ENCODE measurements around the gene LYPD6B.
A peak's percentile ranks its signal among the peaks of the same experiment; 100 is the strongest.

Gene LYPD6B

GRCh38 chr2:149036507-149037293, 1.8 kb upstream of the LYPD6B start:
- no peaks in the 10 kb centered on the region for H3K36me3 Mint-ChIP-seq (ENCODE audit: insufficient read depth)
- H3K27me3 Mint-ChIP-seq, result peaks cover 68% of the 10 kb centered on the region
- H3K4me1 Mint-ChIP-seq, result no peaks in the 10 kb centered on the region
- ATAC-seq (replicated peaks; ENCODE audit: extremely low read depth, poor library complexity, severe bottlenecking) (no peak), DNase-seq (ENCODE audit: low spot score in 2 of 2) (no peak)
- no peaks in the 10 kb centered on the region for H3K9me3 Mint-ChIP-seq
- no peak overlapping the region for H3K4me3 Mint-ChIP-seq
- no peak overlapping the region for H3K27ac Mint-ChIP-seq (ENCODE audit: low read depth)

- Mint-ChIP-seq H3K27me3 (peaks cover 59% of the 10 kb centered on the region), H3K4me3 (no peak overlapping the region)
Observed at GRCh38 chr2:149037851-149038250, 648 bp upstream of the LYPD6B start.

GRCh38 chr2:149039213-149039724, 770 bp downstream of the LYPD6B start:
- H3K4me3 Mint-ChIP-seq, result no peak overlapping the region
- no peak for DNase-seq (ENCODE audit: low spot score in 2 of 2)
- H3K27me3 Mint-ChIP-seq, result peaks cover 50% of the 10 kb centered on the region

More at GRCh38 chr2:149037851-149038250, 648 bp upstream of the LYPD6B start:
- H3K4me1 Mint-ChIP-seq, result no peaks in the 10 kb centered on the region
- no peak overlapping the region for H3K27ac Mint-ChIP-seq (ENCODE audit: low read depth)
- H3K9me3 Mint-ChIP-seq, result no peaks in the 10 kb centered on the region
- H3K36me3 Mint-ChIP-seq (ENCODE audit: insufficient read depth), result no peaks in the 10 kb centered on the region
- no peak for DNase-seq (ENCODE audit: low spot score in 2 of 2)
- ATAC-seq (replicated peaks; ENCODE audit: extremely low read depth, poor library complexity, severe bottlenecking), result no peak

GRCh38 chr2:149040451-149040850, 2.0 kb downstream of the LYPD6B start:
- no peak overlapping the region for H3K27ac Mint-ChIP-seq (ENCODE audit: low read depth)
- H3K27me3 Mint-ChIP-seq, result peaks cover 60% of the 10 kb centered on the region
- no peaks in the 10 kb centered on the region for H3K36me3 Mint-ChIP-seq (ENCODE audit: insufficient read depth)
- no peaks in the 10 kb centered on the region for H3K4me1 Mint-ChIP-seq
- no peak overlapping the region for H3K4me3 Mint-ChIP-seq
- peaks cover under 1% of the 10 kb centered on the region for H3K9me3 Mint-ChIP-seq
- ATAC-seq (replicated peaks; ENCODE audit: extremely low read depth, poor library complexity, severe bottlenecking) (no peak), DNase-seq (ENCODE audit: low spot score in 2 of 2) (peak in 1 of 2 donors; percentile 25)

More at GRCh38 chr2:149039213-149039724, 770 bp downstream of the LYPD6B start:
- Mint-ChIP-seq H3K36me3 (ENCODE audit: insufficient read depth) (no peaks in the 10 kb centered on the region), H3K4me1 (no peaks in the 10 kb centered on the region), H3K27ac (ENCODE audit: low read depth) (no peak overlapping the region), H3K9me3 (no peaks in the 10 kb centered on the region)
- no peak for ATAC-seq (replicated peaks; ENCODE audit: extremely low read depth, poor library complexity, severe bottlenecking)

- Mint-ChIP-seq H3K4me3 (no peak overlapping the region), H3K27me3 (peaks cover 64% of the 10 kb centered on the region), H3K9me3 (peaks cover 11% of the 10 kb centered on the region), H3K4me1 (no peaks in the 10 kb centered on the region), H3K36me3 (ENCODE audit: insufficient read depth) (no peaks in the 10 kb centered on the region), H3K27ac (ENCODE audit: low read depth) (no peak overlapping the region)
- ATAC-seq (replicated peaks; ENCODE audit: extremely low read depth, poor library complexity, severe bottlenecking), result no peak
- no peak for DNase-seq (ENCODE audit: low spot score in 2 of 2)
Observed at GRCh38 chr2:149041482-149041881, 3.0 kb downstream of the LYPD6B start.

- no peaks in the 10 kb centered on the region for H3K36me3 Mint-ChIP-seq (ENCODE audit: insufficient read depth)
- no peaks in the 10 kb centered on the region for H3K4me1 Mint-ChIP-seq
- no peak overlapping the region for H3K27ac Mint-ChIP-seq (ENCODE audit: low read depth)
- peaks cover 12% of the 10 kb centered on the region for H3K9me3 Mint-ChIP-seq
- no peak overlapping the region for H3K4me3 Mint-ChIP-seq
- DNase-seq (ENCODE audit: low spot score in 2 of 2) (no peak), ATAC-seq (replicated peaks; ENCODE audit: extremely low read depth, poor library complexity, severe bottlenecking) (no peak)
- H3K27me3 Mint-ChIP-seq, result peaks cover 53% of the 10 kb centered on the region
Observed at GRCh38 chr2:149042881-149043280, 4.4 kb downstream of the LYPD6B start.

- DNase-seq (ENCODE audit: low spot score in 2 of 2) (no peak), ATAC-seq (replicated peaks; ENCODE audit: extremely low read depth, poor library complexity, severe bottlenecking) (no peak)
- no peak overlapping the region for H3K27ac Mint-ChIP-seq (ENCODE audit: low read depth)
- peaks cover 17% of the 10 kb centered on the region for H3K9me3 Mint-ChIP-seq
- H3K4me1 Mint-ChIP-seq, result no peaks in the 10 kb centered on the region
- H3K36me3 Mint-ChIP-seq (ENCODE audit: insufficient read depth), result no peaks in the 10 kb centered on the region
- peaks cover 60% of the 10 kb centered on the region for H3K27me3 Mint-ChIP-seq
- no peak overlapping the region for H3K4me3 Mint-ChIP-seq
Observed at GRCh38 chr2:149044500-149044899, 6.0 kb downstream of the LYPD6B start.

- ATAC-seq (replicated peaks; ENCODE audit: extremely low read depth, poor library complexity, severe bottlenecking), result no peak
Observed at GRCh38 chr2:149047118-149047517, 8.6 kb downstream of the LYPD6B start.

GRCh38 chr2:149049142-149049541, 10.6 kb downstream of the LYPD6B start:
- H3K4me3 Mint-ChIP-seq, result no peak overlapping the region
- peaks cover 17% of the 10 kb centered on the region for H3K9me3 Mint-ChIP-seq
- DNase-seq (ENCODE audit: low spot score in 2 of 2) (no peak), ATAC-seq (replicated peaks; ENCODE audit: extremely low read depth, poor library complexity, severe bottlenecking) (no peak)
- H3K27ac Mint-ChIP-seq (ENCODE audit: low read depth), result no peak overlapping the region
- H3K27me3 Mint-ChIP-seq, result peaks cover 49% of the 10 kb centered on the region
- H3K36me3 Mint-ChIP-seq (ENCODE audit: insufficient read depth), result no peaks in the 10 kb centered on the region
- no peaks in the 10 kb centered on the region for H3K4me1 Mint-ChIP-seq

More at GRCh38 chr2:149047118-149047517, 8.6 kb downstream of the LYPD6B start:
- H3K36me3 Mint-ChIP-seq (ENCODE audit: insufficient read depth), result no peaks in the 10 kb centered on the region
- no peak for DNase-seq (ENCODE audit: low spot score in 2 of 2)
- no peak overlapping the region for H3K27ac Mint-ChIP-seq (ENCODE audit: low read depth)
- H3K9me3 Mint-ChIP-seq, result peaks cover 17% of the 10 kb centered on the region
- peaks cover 51% of the 10 kb centered on the region for H3K27me3 Mint-ChIP-seq
- H3K4me1 Mint-ChIP-seq, result no peaks in the 10 kb centered on the region
- H3K4me3 Mint-ChIP-seq, result no peak overlapping the region

- Mint-ChIP-seq H3K27me3 (peaks cover 42% of the 10 kb centered on the region), H3K36me3 (ENCODE audit: insufficient read depth) (no peaks in the 10 kb centered on the region), H3K27ac (ENCODE audit: low read depth) (no peak overlapping the region), H3K9me3 (peaks cover 17% of the 10 kb centered on the region), H3K4me3 (no peak overlapping the region), H3K4me1 (no peaks in the 10 kb centered on the region)
- no peak for ATAC-seq (replicated peaks; ENCODE audit: extremely low read depth, poor library complexity, severe bottlenecking)
- no peak for DNase-seq (ENCODE audit: low spot score in 2 of 2)
Observed at GRCh38 chr2:149050188-149050587, 11.7 kb downstream of the LYPD6B start.

GRCh38 chr2:149055751-149056150, 17.3 kb downstream of the LYPD6B start:
- H3K36me3 Mint-ChIP-seq (ENCODE audit: insufficient read depth), result no peaks in the 10 kb centered on the region
- H3K27ac Mint-ChIP-seq (ENCODE audit: low read depth), result no peak overlapping the region
- H3K27me3 Mint-ChIP-seq, result peaks cover 20% of the 10 kb centered on the region
- no peaks in the 10 kb centered on the region for H3K4me1 Mint-ChIP-seq
- H3K4me3 Mint-ChIP-seq, result no peak overlapping the region
- H3K9me3 Mint-ChIP-seq, result no peaks in the 10 kb centered on the region
- no peak for DNase-seq (ENCODE audit: low spot score in 2 of 2)
- ATAC-seq (replicated peaks; ENCODE audit: extremely low read depth, poor library complexity, severe bottlenecking), result no peak

GRCh38 chr2:149056541-149057255, 18.2 kb downstream of the LYPD6B start:
- no peaks in the 10 kb centered on the region for H3K9me3 Mint-ChIP-seq
- DNase-seq (ENCODE audit: low spot score in 2 of 2) (no peak), ATAC-seq (replicated peaks; ENCODE audit: extremely low read depth, poor library complexity, severe bottlenecking) (no peak)
- no peaks in the 10 kb centered on the region for H3K36me3 Mint-ChIP-seq (ENCODE audit: insufficient read depth)
- no peak overlapping the region for H3K27ac Mint-ChIP-seq (ENCODE audit: low read depth)
- H3K27me3 Mint-ChIP-seq, result peaks cover 20% of the 10 kb centered on the region
- no peaks in the 10 kb centered on the region for H3K4me1 Mint-ChIP-seq
- H3K4me3 Mint-ChIP-seq, result no peak overlapping the region

- ATAC-seq (replicated peaks; ENCODE audit: extremely low read depth, poor library complexity, severe bottlenecking) (no peak), DNase-seq (ENCODE audit: low spot score in 2 of 2) (no peak)
- Mint-ChIP-seq H3K4me1 (no peaks in the 10 kb centered on the region), H3K36me3 (ENCODE audit: insufficient read depth) (no peaks in the 10 kb centered on the region), H3K9me3 (no peaks in the 10 kb centered on the region), H3K27ac (ENCODE audit: low read depth) (no peak overlapping the region), H3K27me3 (peaks cover 20% of the 10 kb centered on the region), H3K4me3 (no peak overlapping the region)
Observed at GRCh38 chr2:149057401-149057800, 18.9 kb downstream of the LYPD6B start.
